ENCODE measurements around the gene MYH14.

Gene MYH14

DNA sequence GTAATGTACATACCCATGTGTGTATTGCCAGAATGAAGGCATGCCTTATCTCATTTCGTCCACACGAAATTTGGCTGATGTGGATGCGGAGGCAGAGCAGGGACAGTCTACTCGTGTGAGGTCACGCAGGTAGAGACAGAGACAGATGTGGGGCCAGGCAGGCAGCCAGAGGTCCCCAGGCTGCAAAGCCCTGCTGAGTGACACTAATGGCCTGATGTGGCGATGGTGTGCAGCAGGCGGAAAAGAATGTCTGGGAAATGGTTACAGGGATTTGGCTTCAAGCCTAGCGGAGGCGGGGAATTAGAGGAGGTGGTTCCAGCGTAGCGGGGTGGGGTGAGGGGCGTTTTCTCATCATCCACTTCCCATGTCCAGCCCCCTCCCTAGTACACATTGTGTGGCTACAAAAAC is 36.1 kb upstream of the MYH14 start:
- TF ChIP-seq, protein P1, sequence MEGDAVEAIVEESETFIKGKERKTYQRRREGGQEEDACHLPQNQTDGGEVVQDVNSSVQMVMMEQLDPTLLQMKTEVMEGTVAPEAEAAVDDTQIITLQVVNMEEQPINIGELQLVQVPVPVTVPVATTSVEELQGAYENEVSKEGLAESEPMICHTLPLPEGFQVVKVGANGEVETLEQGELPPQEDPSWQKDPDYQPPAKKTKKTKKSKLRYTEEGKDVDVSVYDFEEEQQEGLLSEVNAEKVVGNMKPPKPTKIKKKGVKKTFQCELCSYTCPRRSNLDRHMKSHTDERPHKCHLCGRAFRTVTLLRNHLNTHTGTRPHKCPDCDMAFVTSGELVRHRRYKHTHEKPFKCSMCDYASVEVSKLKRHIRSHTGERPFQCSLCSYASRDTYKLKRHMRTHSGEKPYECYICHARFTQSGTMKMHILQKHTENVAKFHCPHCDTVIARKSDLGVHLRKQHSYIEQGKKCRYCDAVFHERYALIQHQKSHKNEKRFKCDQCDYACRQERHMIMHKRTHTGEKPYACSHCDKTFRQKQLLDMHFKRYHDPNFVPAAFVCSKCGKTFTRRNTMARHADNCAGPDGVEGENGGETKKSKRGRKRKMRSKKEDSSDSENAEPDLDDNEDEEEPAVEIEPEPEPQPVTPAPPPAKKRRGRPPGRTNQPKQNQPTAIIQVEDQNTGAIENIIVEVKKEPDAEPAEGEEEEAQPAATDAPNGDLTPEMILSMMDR (IDR thresholded peaks at IDR 0.05; ENCODE audit: control insufficient read depth, insufficient read depth, low read depth, low read length, missing control alignments): no peak
- no peak for DNase-seq (ENCODE audit: low read depth)
- H3K4me3 ChIP-seq (ENCODE audit: control insufficient read depth, low read depth, low read length): no peak overlapping the region

DNA sequence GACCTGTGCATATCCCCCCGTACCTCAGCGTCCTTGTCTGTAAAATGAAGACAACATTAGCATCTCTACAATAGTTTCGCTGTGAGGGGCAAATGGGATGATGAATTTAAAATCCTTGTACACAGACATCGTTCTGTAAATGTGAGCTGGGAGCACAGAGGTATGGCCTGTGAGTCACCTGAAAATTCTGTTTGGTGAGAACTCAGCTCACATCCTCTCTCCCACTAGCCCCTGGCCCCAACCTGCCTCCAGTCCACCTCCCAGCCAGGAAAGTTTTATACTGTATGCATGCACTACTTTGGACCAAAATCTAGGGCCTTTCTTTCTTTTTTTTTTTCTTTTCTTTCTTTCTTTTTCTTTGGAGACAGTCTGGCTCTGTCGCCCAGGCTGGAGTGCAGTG is 31.7 kb upstream of the MYH14 start:
- DNase-seq (ENCODE audit: low read depth): no peak
- TF ChIP-seq, protein P1 (IDR thresholded peaks at IDR 0.05; ENCODE audit: control insufficient read depth, insufficient read depth, low read depth, low read length, missing control alignments): no peak
- no peak overlapping the region for H3K4me3 ChIP-seq (ENCODE audit: control insufficient read depth, low read depth, low read length)

DNA sequence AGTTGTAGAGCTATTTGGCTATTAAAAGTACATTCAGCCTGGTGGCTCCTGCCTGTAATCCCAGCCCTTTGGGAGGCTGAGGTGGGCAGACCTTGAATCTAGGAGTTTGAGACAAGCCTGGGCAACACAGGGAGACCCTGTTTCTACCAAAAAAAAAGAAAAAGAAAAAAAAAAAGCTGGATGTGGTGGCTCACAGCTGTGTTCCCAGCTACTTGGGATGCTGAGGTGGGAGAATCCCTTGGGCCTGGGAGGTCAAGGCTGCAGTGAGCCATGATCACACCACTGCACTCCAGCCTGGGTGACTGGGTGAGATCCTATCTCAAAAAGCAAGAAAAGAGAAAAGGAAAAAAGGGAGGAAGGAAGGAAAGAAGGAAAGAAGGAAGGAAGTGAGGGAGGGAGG is 30.7 kb upstream of the MYH14 start:
- TF ChIP-seq, protein P1 (IDR thresholded peaks at IDR 0.05; ENCODE audit: control insufficient read depth, insufficient read depth, low read depth, low read length, missing control alignments): no peak
- no peak for DNase-seq (ENCODE audit: low read depth)

GRCh38 chr19:50173127-50173526 is 30.3 kb upstream of the MYH14 start:
- H3K4me3 ChIP-seq (ENCODE audit: control insufficient read depth, low read depth, low read length): no peak overlapping the region
- TF ChIP-seq, protein P1 (IDR thresholded peaks at IDR 0.05; ENCODE audit: control insufficient read depth, insufficient read depth, low read depth, low read length, missing control alignments): no peak
- DNase-seq (ENCODE audit: low read depth): no peak

More for the DNA sequence above, 30.7 kb upstream of the MYH14 start:
- no peak overlapping the region for H3K4me3 ChIP-seq (ENCODE audit: control insufficient read depth, low read depth, low read length)

- no peak overlapping the region for H3K4me3 ChIP-seq (ENCODE audit: control insufficient read depth, low read depth, low read length)
- TF ChIP-seq, protein P1 (IDR thresholded peaks at IDR 0.05; ENCODE audit: control insufficient read depth, insufficient read depth, low read depth, low read length, missing control alignments): no peak
- no peak for DNase-seq (ENCODE audit: low read depth)
Observed at GRCh38 chr19:50174100-50174793, 29.2 kb upstream of the MYH14 start.

GRCh38 chr19:50175924-50176323 is 27.5 kb upstream of the MYH14 start:
- H3K4me3 ChIP-seq (ENCODE audit: control insufficient read depth, low read depth, low read length): no peak overlapping the region
- no peak for DNase-seq (ENCODE audit: low read depth)
- TF ChIP-seq, protein P1 (IDR thresholded peaks at IDR 0.05; ENCODE audit: control insufficient read depth, insufficient read depth, low read depth, low read length, missing control alignments): no peak
